Liver (tissue), 9 donors: ENCODE results near the gene PARD3. TPM values are rescaled to one million over a fixed set of nuclear protein-coding genes. Genes with fewer than 3 reads are reported as not detected.

Source experiments
- DNase-seq: peaks from one replicate; pipeline ENCODE4 v3.0.0-alpha.2; 2017; ENCODE audit warnings: low spot score
- H3K27ac ChIP-seq, 2 donors: one replicate each; pipeline ENCODE4 v1.7.0; 2013; ENCODE audit warnings: inconsistent platforms in 2 of 2, low read length in 2 of 2, control low read depth in 1 of 2, low read depth in 1 of 2, mild to moderate bottlenecking in 1 of 2
- H3K27me3 ChIP-seq, 4 donors: one replicate each; pipeline versions ENCODE4 v1.6.1 to v1.7.0; 2013; ENCODE audit warnings: low read length in 3 of 4, inconsistent platforms in 1 of 4, mild to moderate bottlenecking in 1 of 4, moderate library complexity in 1 of 4; ENCODE audit not compliant: control insufficient read depth in 4 of 4, insufficient read depth in 4 of 4
- H3K36me3 ChIP-seq, 4 donors: one replicate each; pipeline versions ENCODE4 v1.6.1 to v1.7.0; 2013; ENCODE audit warnings: low read length in 3 of 4, mild to moderate bottlenecking in 3 of 4, low read depth in 1 of 4, moderate library complexity in 1 of 4; ENCODE audit not compliant: control insufficient read depth in 4 of 4, insufficient read depth in 3 of 4
- H3K4me1 ChIP-seq, 4 donors: one replicate each; pipeline versions ENCODE4 v1.6.1 to v1.7.0; 2013; ENCODE audit warnings: low read length in 3 of 4, mild to moderate bottlenecking in 3 of 4, moderate library complexity in 1 of 4; ENCODE audit not compliant: control insufficient read depth in 4 of 4, insufficient read depth in 4 of 4
- H3K4me3 ChIP-seq, 3 donors: one replicate each; pipeline versions ENCODE4 v1.6.1 to v1.7.0; 2013; ENCODE audit warnings: low read length in 3 of 3, control low read depth in 1 of 3, low read depth in 1 of 3, mild to moderate bottlenecking in 1 of 3
- H3K9ac ChIP-seq, 2 donors: one replicate each; pipeline ENCODE4 v1.7.0; 2013; ENCODE audit warnings: low read length in 2 of 2, mild to moderate bottlenecking in 2 of 2, moderate library complexity in 2 of 2, control low read depth in 1 of 2, low read depth in 1 of 2
- H3K9me3 ChIP-seq, 4 donors: one replicate each; pipeline versions ENCODE4 v1.6.1 to v1.7.0; 2013; ENCODE audit warnings: low read length in 3 of 4; ENCODE audit not compliant: control insufficient read depth in 4 of 4
- ATF3 ChIP-seq: IDR thresholded peaks from 2 replicates; pipeline ENCODE4 v1.6.1; 2016; ENCODE audit warnings: antibody characterized with exemption
- CTCF ChIP-seq: fragments of 150-350 bp; IDR thresholded peaks from 2 replicates; pipeline ENCODE4 v1.5.1; 2017; ENCODE audit warnings: improper control_type of control experiment, low read depth, low read length; ENCODE audit not compliant: missing input control
- EGR1 ChIP-seq, 2 donors: IDR thresholded peaks; 2 replicates each; pipeline ENCODE4 v1.6.1; 2016 to 2018; ENCODE audit warnings: antibody characterized with exemption in 2 of 2, low read depth in 2 of 2
- FOXA1 ChIP-seq: IDR thresholded peaks from 2 replicates; pipeline ENCODE4 v1.6.1; 2016; ENCODE audit warnings: antibody characterized with exemption
- GABPA ChIP-seq, 2 donors: IDR thresholded peaks in 1 of 2; conservative IDR thresholded peaks in 1 of 2; 2 replicates each; pipeline ENCODE4 v1.6.1; 2016; ENCODE audit warnings: antibody characterized with exemption in 2 of 2, mild to moderate bottlenecking in 1 of 2, moderate library complexity in 1 of 2
- HNF4A ChIP-seq, 2 donors: conservative IDR thresholded peaks; 2 replicates each; pipeline ENCODE4 v1.6.1; 2016; ENCODE audit warnings: antibody characterized with exemption in 2 of 2, mild to moderate bottlenecking in 2 of 2
- HNF4G ChIP-seq: IDR thresholded peaks from 2 replicates; pipeline ENCODE4 v1.6.1; 2016; ENCODE audit warnings: antibody characterized with exemption
- JUND ChIP-seq, 2 donors: IDR thresholded peaks; 2 replicates each; pipeline ENCODE4 v1.6.1; 2016; ENCODE audit warnings: antibody characterized with exemption in 2 of 2
- MAX ChIP-seq: IDR thresholded peaks from 2 replicates; pipeline ENCODE4 v1.6.1; 2016; ENCODE audit warnings: antibody characterized with exemption
- NR2F2 ChIP-seq: IDR thresholded peaks from 2 replicates; pipeline ENCODE4 v1.6.1; 2016; ENCODE audit warnings: antibody characterized with exemption
- RAD21 ChIP-seq, 2 donors: IDR thresholded peaks; 2 replicates each; pipeline ENCODE4 v1.6.1; 2016; ENCODE audit warnings: antibody characterized with exemption in 2 of 2, mild to moderate bottlenecking in 2 of 2
- REST ChIP-seq: IDR thresholded peaks from 2 replicates; pipeline ENCODE4 v1.6.1; 2016; ENCODE audit warnings: antibody characterized with exemption, mild to moderate bottlenecking
- RXRA ChIP-seq, 2 donors: IDR thresholded peaks; 2 replicates each; pipeline ENCODE4 v1.6.1; 2017 to 2018; ENCODE audit warnings: antibody characterized with exemption in 2 of 2, mild to moderate bottlenecking in 1 of 2
- SP1 ChIP-seq: IDR thresholded peaks from 2 replicates; pipeline ENCODE4 v1.6.1; 2018; ENCODE audit warnings: antibody characterized with exemption, mild to moderate bottlenecking
- TAF1 ChIP-seq: conservative IDR thresholded peaks from 2 replicates; pipeline ENCODE4 v1.6.1; 2016; ENCODE audit warnings: antibody characterized with exemption, mild to moderate bottlenecking
- YY1 ChIP-seq: IDR thresholded peaks from 2 replicates; pipeline ENCODE4 v1.6.1; 2016; ENCODE audit warnings: antibody characterized with exemption, mild to moderate bottlenecking
- WGBS: extraction: QIAGEN DNeasy Blood & Tissue Kit; methylation state at CpG from one replicate; pipeline ENCODE4 v1.1.7; 2013; 5-methylcytosine and 5-hydroxymethylcytosine counted together
- polyA plus RNA-seq, 2 donors: library from polyadenylated mRNA; stranded (reverse) in 1 of 2; unstranded in 1 of 2; fragments of 200-250 nt in 1 of 2; fragments of >200 nt in 1 of 2; fragmentation: Nextera tagmentation in 1 of 2; extraction: Ambion mirVana in 1 of 2; gene quantifications; one replicate each; pipeline versions ENCODE4 v1.2.1 to v1.2.3, GENCODE V29; 2013 to 2015
- total RNA-seq, 2 donors: library from RNA; depleted of rRNA; stranded (reverse); fragments of >200 nt; gene quantifications; one replicate each; pipeline ENCODE4 v1.2.3, GENCODE V29; 2014
- donor health status: healthy.
- donor health status: healthy.
- donor health status: healthy.
- donor health status: healthy.
- donor health status: healthy.

Gene PARD3
- total and polyA plus RNA-seq, 4 donors, result 12.3 to 43.8 (median 13.5) TPM

- no peak for TF ChIP-seq TAF1
- no peak for TF ChIP-seq FOXA1
Observed at GRCh38 chr10:34313353-34313752, 501.7 kb downstream of the PARD3 start (continued).

GRCh38 chr10:34311679-34312078 is 503.4 kb downstream of the PARD3 start:
- Histone ChIP-seq H3K4me3 (no peak overlapping the region), H3K9me3 (no peaks in the 10 kb centered on the region), H3K9ac (no peak overlapping the region), H3K27me3 (no peaks in the 10 kb centered on the region), H3K36me3 (peaks cover 0 to 5% (median 2%) of the 10 kb centered on the region in 4 donors), H3K27ac (no peak overlapping the region), H3K4me1 (no peaks in the 10 kb centered on the region)
- no peak for DNase-seq
- 97% methylated on average over 3 of the region's 3 CpGs for WGBS
- TF ChIP-seq HNF4G, result no peak
- TF ChIP-seq MAX, result no peak
- TF ChIP-seq JUND (IDR thresholded peaks at IDR 0.05), result no peak
- no peak for TF ChIP-seq ATF3
- no peak for TF ChIP-seq REST
- TF ChIP-seq FOXA1, result no peak
- TF ChIP-seq CTCF, result no peak
- no peak for TF ChIP-seq YY1
- no peak for TF ChIP-seq HNF4A (conservative IDR thresholded peaks at IDR 0.05)
- no peak for TF ChIP-seq EGR1 (IDR thresholded peaks at IDR 0.05; ENCODE audit: low read depth in 2 of 2)
- TF ChIP-seq SP1, result no peak
- TF ChIP-seq RAD21 (IDR thresholded peaks at IDR 0.05), result no peak
- TF ChIP-seq RXRA (IDR thresholded peaks at IDR 0.05), result no peak

GRCh38 chr10:34310234-34310633 is 504.9 kb downstream of the PARD3 start:
- Histone ChIP-seq H3K9me3 (no peaks in the 10 kb centered on the region), H3K27me3 (no peaks in the 10 kb centered on the region), H3K4me3 (no peak overlapping the region), H3K9ac (no peak overlapping the region), H3K4me1 (no peaks in the 10 kb centered on the region), H3K36me3 (peaks cover 0 to 3% (median 1%) of the 10 kb centered on the region in 4 donors), H3K27ac (no peak overlapping the region)
- no peak for TF ChIP-seq RXRA (IDR thresholded peaks at IDR 0.05)
- TF ChIP-seq GABPA (IDR thresholded peaks at IDR 0.05 in 1 of 2, conservative IDR thresholded peaks at IDR 0.05 in 1 of 2), result no peak
- TF ChIP-seq HNF4G, result no peak
- TF ChIP-seq NR2F2, result no peak
- no peak for DNase-seq
- 98% methylated on average over 4 of the region's 4 CpGs for WGBS
